T-cell (primary cell): ENCODE measurements around the gene BCAS3. TPM values are rescaled to one million over a fixed set of nuclear protein-coding genes. Genes with fewer than 3 reads are reported as not detected.

Source experiments
- ATAC-seq, 4 experiments: fragments of 200-7000 bp in 3 of 4; fragments of 150-1000 bp in 1 of 4; cut with Tn5 transposase; replicated peaks in 1 of 4; 1 replicate in 3 of 4; 2 replicates in 1 of 4; pipeline ENCODE4 v1.10.0; 2021; ENCODE audit warnings: moderate library complexity in 3 of 4, mild to moderate bottlenecking in 2 of 4, moderate number of reproducible peaks in 1 of 4
- CTCF ChIA-PET, 2 donors: fragments of 300-600 bp; sonication (Branson Sonifier 250); formaldehyde crosslinking; loops; one replicate each; lab custom pipeline; 2022; ENCODE audit warnings: antibody characterized with exemption in 2 of 2; lab: Charles Lee
- POLR2A ChIA-PET, 2 donors: fragments of 300-600 bp; sonication (Branson Sonifier 250); formaldehyde crosslinking; loops; one replicate each; lab custom pipeline; 2022; ENCODE audit warnings: antibody characterized with exemption in 2 of 2; lab: Charles Lee
- DNase-seq, 35 experiments: peaks; one replicate each; pipeline versions ENCODE4 v3.0.0 to v3.0.0-alpha.2; 2013 to 2023
- H3K27ac ChIP-seq: one replicate; pipeline ENCODE4 v1.5.1; 2013; ENCODE audit warnings: low read length
- H3K27me3 ChIP-seq, 2 experiments: replicated peaks in 1 of 2; 1 replicate in 1 of 2; 2 replicates in 1 of 2; pipeline versions ENCODE4 v1.6.1 to v1.7.0; 2013; ENCODE audit warnings: low read length in 1 of 2, mixed read lengths in 1 of 2; ENCODE audit not compliant: control insufficient read depth in 2 of 2, insufficient read depth in 2 of 2; ENCODE audit errors: extremely low read depth in 1 of 2
- H3K36me3 ChIP-seq, 2 donors: 1 replicate in 1 of 2; 2 replicates in 1 of 2; pipeline versions ENCODE4 v1.6.1 to v1.7.0; 2013; ENCODE audit warnings: low read length in 1 of 2; ENCODE audit not compliant: control insufficient read depth in 2 of 2, insufficient read depth in 1 of 2; ENCODE audit errors: extremely low read depth in 1 of 2
- H3K4me1 ChIP-seq, 2 experiments: 1 replicate in 1 of 2; 2 replicates in 1 of 2; pipeline versions ENCODE4 v1.6.1 to v1.7.0; 2013; ENCODE audit warnings: low read length in 2 of 2, mixed read lengths in 1 of 2; ENCODE audit not compliant: insufficient read depth in 2 of 2, control insufficient read depth in 1 of 2; ENCODE audit errors: extremely low read depth in 1 of 2
- H3K4me3 ChIP-seq, 2 donors: 1 replicate in 1 of 2; 2 replicates in 1 of 2; pipeline versions ENCODE4 v1.5.1 to v1.7.0; 2013; ENCODE audit warnings: mild to moderate bottlenecking in 2 of 2, low read length in 1 of 2, moderate library complexity in 1 of 2; ENCODE audit not compliant: control insufficient read depth in 1 of 2; ENCODE audit errors: extremely low read depth in 1 of 2
- H3K9me3 ChIP-seq: 2 replicates; pipeline ENCODE4 v1.7.0; 2013
- H3K27ac Mint-ChIP-seq, 2 donors: one replicate each; pipeline ENCODE4 v1.8.0; 2020 to 2021; ENCODE audit warnings: mild to moderate bottlenecking in 2 of 2, mixed read lengths in 2 of 2
- H3K27me3 Mint-ChIP-seq, 2 donors: one replicate each; pipeline ENCODE4 v1.8.0; 2021 to 2022; ENCODE audit warnings: mixed read lengths in 2 of 2
- H3K36me3 Mint-ChIP-seq: one replicate; pipeline ENCODE4 v1.8.0; 2021; ENCODE audit warnings: mixed read lengths
- H3K4me1 Mint-ChIP-seq, 3 donors: one replicate each; pipeline ENCODE4 v1.8.0; 2020 to 2022; ENCODE audit warnings: mixed read lengths in 3 of 3, mild to moderate bottlenecking in 1 of 3
- H3K4me3 Mint-ChIP-seq, 3 donors: one replicate each; pipeline ENCODE4 v1.8.0; 2020 to 2022; ENCODE audit warnings: mild to moderate bottlenecking in 3 of 3, mixed read lengths in 3 of 3, moderate library complexity in 3 of 3
- H3K9me3 Mint-ChIP-seq, 3 donors: one replicate each; pipeline ENCODE4 v1.8.0; 2020 to 2022; ENCODE audit warnings: mixed read lengths in 3 of 3
- WGBS: methylation state at CpG from one replicate; pipeline ENCODE4 v1.1.5; 2013; ENCODE audit warnings: missing lambda C conversion rate; ENCODE audit not compliant: insufficient coverage; 5-methylcytosine and 5-hydroxymethylcytosine counted together
- total RNA-seq, 35 experiments: library from RNA in 6 of 35; stranded (reverse) in 6 of 35; fragments of 120-200 nt in 1 of 35; gene quantifications; one replicate each; pipeline versions ENCODE4 v1.2.1 to v1.2.4 and lab custom pipeline; 2013 to 2026

BCAS3 gene
- total RNA-seq, 5 donors from 2014 or later (not counting 1 experiment from before 2014, with no cell fraction given) = 33.8 to 57.8 (median 38.1) TPM

DNA sequence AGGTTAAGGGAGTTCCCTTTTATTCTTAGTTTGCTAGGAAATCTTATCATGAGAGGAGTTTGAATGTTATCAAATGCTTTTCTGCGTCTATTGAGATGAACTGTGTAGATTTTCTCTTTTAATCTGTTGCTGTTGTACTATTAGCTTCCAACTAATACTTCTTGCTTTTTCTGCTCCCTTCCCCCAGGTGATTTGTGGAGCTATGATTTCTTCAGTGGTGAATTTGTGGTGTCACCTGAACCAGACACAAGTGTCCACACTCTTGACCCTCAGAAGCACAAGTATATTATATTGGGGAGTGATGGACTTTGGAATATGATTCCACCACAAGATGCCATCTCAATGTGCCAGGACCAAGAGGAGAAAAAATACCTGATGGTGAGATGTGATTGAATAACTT lies 29.9 kb upstream of the BCAS3 start:
- CTCF ChIA-PET = interaction anchor here in 1 of 2 donors (0.9 kb wide), 1 partner anchor 10 kb away, joined by 3 read pairs; no protein-coding TSS in a partner anchor
- peaks cover 0 to 20% of the 10 kb centered on the region in 2 donors for H3K36me3 ChIP-seq
- no peak overlapping the region for H3K27ac ChIP-seq
- H3K9me3 ChIP-seq = no peaks in the 10 kb centered on the region
- no peaks in the 10 kb centered on the region for H3K27me3 ChIP-seq
- Mint-ChIP-seq H3K27ac (no peak overlapping the region), H3K36me3 (peaks cover 35% of the 10 kb centered on the region), H3K27me3 (no peaks in the 10 kb centered on the region), H3K4me1 (peaks cover 23 to 33% (median 26%) of the 10 kb centered on the region in 3 donors), H3K4me3 (no peak overlapping the region), H3K9me3 (no peaks in the 10 kb centered on the region)
- no peak overlapping the region for H3K4me3 ChIP-seq
- POLR2A ChIA-PET = interaction anchor here in 1 of 2 donors (0.6 to 0.7 kb wide), 2 partner anchors 30 to 257 kb away, joined by 3 to 7 read pairs; partner anchors contain the start of gene BCAS3
- no CpG with 5 or more reads among the region's 1 CpG for WGBS
- DNase-seq (no peak), ATAC-seq (no peak)
- no peaks in the 10 kb centered on the region for H3K4me1 ChIP-seq

GRCh38 chr17:60652454-60653247 lies 25.0 kb upstream of the BCAS3 start:
- peak overlapping the region in 1 of 2 donors; percentile 45 for H3K27ac Mint-ChIP-seq
- H3K4me3 Mint-ChIP-seq = no peak overlapping the region
- no peak for ATAC-seq
- ChIA-PET CTCF (no interaction called here), POLR2A (no interaction called here)
- H3K27ac ChIP-seq = no peak overlapping the region
- peaks cover 38% of the 10 kb centered on the region for H3K36me3 Mint-ChIP-seq
- peaks cover 0 to 23% of the 10 kb centered on the region in 2 donors for H3K36me3 ChIP-seq
- H3K27me3 Mint-ChIP-seq = no peaks in the 10 kb centered on the region
- H3K4me1 ChIP-seq = peaks cover 0 to 2% of the 10 kb centered on the region in 2 experiments
- no peaks in the 10 kb centered on the region for H3K27me3 ChIP-seq
- H3K9me3 Mint-ChIP-seq = no peaks in the 10 kb centered on the region
- no peaks in the 10 kb centered on the region for H3K9me3 ChIP-seq
- DNase-seq = no peak
- H3K4me1 Mint-ChIP-seq = peaks cover 29 to 31% (median 30%) of the 10 kb centered on the region in 3 donors
- WGBS = no CpG with 5 or more reads among the region's 2 CpGs
- no peak overlapping the region for H3K4me3 ChIP-seq

- H3K36me3 ChIP-seq = peaks cover 0 to 16% of the 10 kb centered on the region in 2 donors
- H3K4me1 ChIP-seq = peaks cover 0 to 2% of the 10 kb centered on the region in 2 experiments
- no peaks in the 10 kb centered on the region for H3K9me3 Mint-ChIP-seq
- no peaks in the 10 kb centered on the region for H3K9me3 ChIP-seq
- no peak overlapping the region for H3K27ac Mint-ChIP-seq
- H3K27ac ChIP-seq = no peak overlapping the region
- ATAC-seq (no peak), DNase-seq (no peak)
- peaks cover 29 to 31% (median 30%) of the 10 kb centered on the region in 3 donors for H3K4me1 Mint-ChIP-seq
- H3K27me3 ChIP-seq = no peaks in the 10 kb centered on the region
- no peak overlapping the region for H3K4me3 Mint-ChIP-seq
- POLR2A ChIA-PET = no interaction called here
- peaks cover 33% of the 10 kb centered on the region for H3K36me3 Mint-ChIP-seq
- no CpG with 5 or more reads among the region's 1 CpG for whole genome bisulfite sequencing
- CTCF ChIA-PET = interaction anchor here in 1 of 2 donors (0.6 kb wide), 1 partner anchor 16 kb away, joined by 3 read pairs; no protein-coding TSS in a partner anchor
- H3K4me3 ChIP-seq = no peak overlapping the region
- no peaks in the 10 kb centered on the region for H3K27me3 Mint-ChIP-seq
Observed at GRCh38 chr17:60653569-60653968, 24.1 kb upstream of the BCAS3 start.

GRCh38 chr17:60656499-60656898 lies 21.2 kb upstream of the BCAS3 start:
- Mint-ChIP-seq H3K4me1 (peaks cover 19 to 26% (median 22%) of the 10 kb centered on the region in 3 donors), H3K4me3 (no peak overlapping the region), H3K36me3 (peaks cover 20% of the 10 kb centered on the region), H3K27ac (no peak overlapping the region), H3K9me3 (no peaks in the 10 kb centered on the region), H3K27me3 (no peaks in the 10 kb centered on the region)
- DNase-seq = no peak
- CTCF ChIA-PET = interaction anchor here (0.5 to 0.6 kb wide), 2 partner anchors 91 to 310 kb away, joined by 3 to 4 read pairs; no protein-coding TSS in a partner anchor
- Histone ChIP-seq H3K4me1 (peaks cover 0 to 2% of the 10 kb centered on the region in 2 experiments), H3K9me3 (no peaks in the 10 kb centered on the region), H3K27ac (no peak overlapping the region), H3K36me3 (peaks cover 0 to 4% of the 10 kb centered on the region in 2 donors), H3K27me3 (no peaks in the 10 kb centered on the region), H3K4me3 (no peak overlapping the region)
- no CpG with 5 or more reads among the region's 5 CpGs for WGBS
- POLR2A ChIA-PET = no interaction called here
- ATAC-seq = no peak

DNA sequence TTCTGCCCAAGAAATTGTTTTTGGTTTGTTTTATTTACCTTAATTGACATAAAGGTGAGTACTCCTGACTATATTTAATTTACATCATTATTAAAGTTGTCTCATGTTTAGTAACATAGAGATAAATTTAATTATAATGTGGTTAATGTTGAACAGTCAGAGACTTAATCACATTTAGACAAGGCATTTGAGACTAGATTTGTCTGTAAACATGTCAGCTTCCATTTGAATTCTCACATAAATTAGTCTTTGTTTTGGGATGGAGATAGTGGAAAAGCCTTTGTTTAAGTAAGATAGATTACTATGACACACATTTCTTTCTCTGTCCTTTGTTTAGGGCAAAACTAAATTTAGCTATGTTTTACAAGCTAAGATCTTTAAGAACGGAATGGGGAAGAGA lies 18.5 kb upstream of the BCAS3 start:
- Mint-ChIP-seq H3K4me1 (peaks cover 0 to 2% (median 1%) of the 10 kb centered on the region in 3 donors), H3K27me3 (no peaks in the 10 kb centered on the region), H3K4me3 (no peak overlapping the region), H3K27ac (no peak overlapping the region), H3K36me3 (peaks cover 20% of the 10 kb centered on the region), H3K9me3 (no peaks in the 10 kb centered on the region)
- Histone ChIP-seq H3K27ac (no peak overlapping the region), H3K4me3 (no peak overlapping the region), H3K36me3 (peaks cover 0 to 11% of the 10 kb centered on the region in 2 donors), H3K27me3 (no peaks in the 10 kb centered on the region), H3K9me3 (no peaks in the 10 kb centered on the region), H3K4me1 (no peaks in the 10 kb centered on the region)
- WGBS = no CpG with 5 or more reads among the region's 1 CpG
- no peak for DNase-seq
- CTCF ChIA-PET = no interaction called here
- no peak for ATAC-seq
- POLR2A ChIA-PET = no interaction called here

GRCh38 chr17:60661489-60661888 lies 16.2 kb upstream of the BCAS3 start:
- Histone ChIP-seq H3K27me3 (no peaks in the 10 kb centered on the region), H3K4me1 (no peaks in the 10 kb centered on the region), H3K4me3 (no peak overlapping the region), H3K9me3 (no peaks in the 10 kb centered on the region), H3K36me3 (peaks cover 2 to 14% of the 10 kb centered on the region in 2 donors), H3K27ac (no peak overlapping the region)
- ChIA-PET CTCF (interaction anchor here in 1 of 2 donors (0.7 kb wide), 1 partner anchor 1220 kb away, joined by 3 read pairs; no protein-coding TSS in a partner anchor), POLR2A (interaction anchor here in 1 of 2 donors (0.7 kb wide), 1 partner anchor 719 kb away, joined by 3 read pairs; no protein-coding TSS in a partner anchor)
- 100% methylated on average over 1 of the region's 2 CpGs for WGBS
- H3K4me3 Mint-ChIP-seq = no peak overlapping the region
- H3K27ac Mint-ChIP-seq = no peak overlapping the region
- H3K4me1 Mint-ChIP-seq = peaks cover 0 to 1% (median 0%) of the 10 kb centered on the region in 3 donors
- no peaks in the 10 kb centered on the region for H3K27me3 Mint-ChIP-seq
- H3K36me3 Mint-ChIP-seq = peaks cover 29% of the 10 kb centered on the region
- ATAC-seq (no peak), DNase-seq (no peak)
- H3K9me3 Mint-ChIP-seq = no peaks in the 10 kb centered on the region
